CD14-positive monocyte (primary cell): ENCODE measurements around the gene UNC5CL. TPM values are rescaled to one million over a fixed set of nuclear protein-coding genes. Genes with fewer than 3 reads are reported as not detected.
A peak's percentile ranks its signal among the peaks of the same experiment; 100 is the strongest.

Experiments used
- DNase-seq, 3 donors: peaks; one replicate each; pipeline ENCODE4 v3.0.0-alpha.2; 2011 to 2022
- H2AFZ ChIP-seq: 2 replicates; pipeline ENCODE4 v1.6.0; 2012; ENCODE audit warnings: mild to moderate bottlenecking, low read depth, low read length, inconsistent platforms; ENCODE audit not compliant: insufficient read depth, poor library complexity, severe bottlenecking
- H3K27ac ChIP-seq, 2 donors: 1 replicate in 1 of 2; 2 replicates in 1 of 2; pipeline ENCODE4 v1.5.1; 2012 to 2013; ENCODE audit warnings: low read length in 2 of 2, control low read depth in 1 of 2, inconsistent platforms in 1 of 2, low read depth in 1 of 2, mild to moderate bottlenecking in 1 of 2
- H3K27me3 ChIP-seq, 2 donors: one replicate each; pipeline versions ENCODE4 v1.6.0 to v1.6.1; 2011 to 2013; ENCODE audit warnings: low read length in 2 of 2; ENCODE audit not compliant: control insufficient read depth in 2 of 2, insufficient read depth in 2 of 2
- H3K36me3 ChIP-seq, 2 donors: replicated peaks in 1 of 2; 1 replicate in 1 of 2; 2 replicates in 1 of 2; pipeline versions ENCODE4 v1.5.1 to v1.6.1; 2012 to 2013; ENCODE audit warnings: low read length in 2 of 2, control low read depth in 1 of 2, inconsistent platforms in 1 of 2, mild to moderate bottlenecking in 1 of 2; ENCODE audit not compliant: insufficient read depth in 2 of 2, control insufficient read depth in 1 of 2
- H3K4me1 ChIP-seq, 2 donors: 1 replicate in 1 of 2; 2 replicates in 1 of 2; pipeline versions ENCODE4 v1.5.1 to v1.6.1; 2012 to 2013; ENCODE audit warnings: low read length in 2 of 2, control low read depth in 1 of 2, inconsistent platforms in 1 of 2, mild to moderate bottlenecking in 1 of 2, moderate library complexity in 1 of 2; ENCODE audit not compliant: insufficient read depth in 2 of 2, control insufficient read depth in 1 of 2
- H3K4me2 ChIP-seq: replicated peaks from 2 replicates; pipeline ENCODE3; 2012; ENCODE audit warnings: low read length, moderate library complexity, mild to moderate bottlenecking; ENCODE audit not compliant: poor library complexity, severe bottlenecking; ENCODE audit errors: extremely low read depth
- H3K4me3 ChIP-seq, 3 experiments: fragments of 200-600 bp in 1 of 3; sonication (generic) in 1 of 3; replicated peaks in 1 of 3; 1 replicate in 2 of 3; 2 replicates in 1 of 3; pipeline ENCODE4 v1.5.1; 2011 to 2013; ENCODE audit warnings: low read length in 3 of 3, mild to moderate bottlenecking in 3 of 3, control low read depth in 2 of 3, low read depth in 2 of 3, inconsistent platforms in 1 of 3, moderate library complexity in 1 of 3
- H3K79me2 ChIP-seq: 2 replicates; pipeline ENCODE4 v1.6.0; 2012; ENCODE audit warnings: mild to moderate bottlenecking, control low read depth, inconsistent platforms, low read length, moderate library complexity; ENCODE audit not compliant: insufficient read depth
- H3K9ac ChIP-seq: 2 replicates; pipeline ENCODE4 v1.6.0; 2017; ENCODE audit warnings: low read length, mild to moderate bottlenecking; ENCODE audit not compliant: insufficient read depth, poor library complexity, severe bottlenecking
- H3K9me3 ChIP-seq, 2 donors: replicated peaks in 1 of 2; 1 replicate in 1 of 2; 2 replicates in 1 of 2; pipeline versions ENCODE4 v1.5.1 to v1.6.1; 2012 to 2013; ENCODE audit warnings: low read length in 2 of 2, control low read depth in 1 of 2; ENCODE audit not compliant: control insufficient read depth in 1 of 2, insufficient read depth in 1 of 2
- H4K20me1 ChIP-seq: 2 replicates; pipeline ENCODE4 v1.6.0; 2012; ENCODE audit warnings: mild to moderate bottlenecking, low read length, control low read depth, moderate library complexity; ENCODE audit not compliant: insufficient read depth
- H3K27ac Mint-ChIP-seq, 7 donors: one replicate each; pipeline ENCODE4 v1.8.0; 2020; ENCODE audit warnings: mild to moderate bottlenecking in 7 of 7, mixed read lengths in 7 of 7, moderate library complexity in 6 of 7, inconsistent platforms in 2 of 7
- H3K27me3 Mint-ChIP-seq, 3 donors: one replicate each; pipeline ENCODE4 v1.8.0; 2021 to 2022; ENCODE audit warnings: low read depth in 3 of 3, mild to moderate bottlenecking in 3 of 3, mixed read lengths in 3 of 3, moderate library complexity in 3 of 3, inconsistent platforms in 1 of 3
- H3K36me3 Mint-ChIP-seq, 2 donors: one replicate each; pipeline ENCODE4 v1.8.0; 2020; ENCODE audit warnings: mixed read lengths in 2 of 2, inconsistent platforms in 1 of 2, mild to moderate bottlenecking in 1 of 2
- H3K4me1 Mint-ChIP-seq: one replicate; pipeline ENCODE4 v1.8.0; 2020; ENCODE audit warnings: mild to moderate bottlenecking, mixed read lengths
- H3K4me3 Mint-ChIP-seq, 2 donors: one replicate each; pipeline ENCODE4 v1.8.0; 2020; ENCODE audit warnings: mild to moderate bottlenecking in 2 of 2, mixed read lengths in 2 of 2, moderate library complexity in 1 of 2
- H3K9me3 Mint-ChIP-seq, 7 donors: one replicate each; pipeline ENCODE4 v1.8.0; 2020 to 2022; ENCODE audit warnings: mixed read lengths in 7 of 7, mild to moderate bottlenecking in 6 of 7, moderate library complexity in 6 of 7, inconsistent platforms in 2 of 7
- WGBS: methylation state at CpG from one replicate; pipeline ENCODE4 v1.1.5; 2013; ENCODE audit warnings: missing lambda C conversion rate; ENCODE audit not compliant: insufficient coverage; 5-methylcytosine and 5-hydroxymethylcytosine counted together
- intact Hi-C, 2 donors: fragments of 100-400 bp; cut with micrococcal nuclease; formaldehyde crosslinking; loops; one replicate each; pipeline versions ENCODE4 v1.15.0 to v1.15.1; 2023
- polyA plus RNA-seq, 3 donors: library from polyadenylated mRNA; depleted of rRNA in 1 of 3; unstranded in 2 of 3; stranded (reverse) in 1 of 3; fragments of 300-500 nt in 2 of 3; fragments of >200 nt in 1 of 3; fragmentation: Illumina TruSeq in 2 of 3; gene quantifications; 1 replicate in 2 of 3; 2 replicates in 1 of 3; pipeline ENCODE4 v1.2.3, GENCODE V29; 2012 to 2021
- TF ChIP-seq, protein P1 (sequence below): fragments of 200-600 bp; IDR thresholded peaks from one replicate; pipeline ENCODE4 v1.8.0; 2022; ENCODE audit warnings: antibody characterized with exemption, mild to moderate bottlenecking

Gene UNC5CL
- polyA plus RNA-seq, 3 donors = 0.09 to 2.3 TPM; not detected in 1

GRCh38 chr6:40986364-40986763 is 52.7 kb downstream of the UNC5CL start:
- H4K20me1 ChIP-seq = no peaks in the 10 kb centered on the region
- no peaks in the 10 kb centered on the region for H3K79me2 ChIP-seq
- peaks cover 7 to 28% (median 15%) of the 10 kb centered on the region in 3 donors for H3K27me3 Mint-ChIP-seq
- no peak overlapping the region for H3K4me2 ChIP-seq
- TF ChIP-seq, protein P1, sequence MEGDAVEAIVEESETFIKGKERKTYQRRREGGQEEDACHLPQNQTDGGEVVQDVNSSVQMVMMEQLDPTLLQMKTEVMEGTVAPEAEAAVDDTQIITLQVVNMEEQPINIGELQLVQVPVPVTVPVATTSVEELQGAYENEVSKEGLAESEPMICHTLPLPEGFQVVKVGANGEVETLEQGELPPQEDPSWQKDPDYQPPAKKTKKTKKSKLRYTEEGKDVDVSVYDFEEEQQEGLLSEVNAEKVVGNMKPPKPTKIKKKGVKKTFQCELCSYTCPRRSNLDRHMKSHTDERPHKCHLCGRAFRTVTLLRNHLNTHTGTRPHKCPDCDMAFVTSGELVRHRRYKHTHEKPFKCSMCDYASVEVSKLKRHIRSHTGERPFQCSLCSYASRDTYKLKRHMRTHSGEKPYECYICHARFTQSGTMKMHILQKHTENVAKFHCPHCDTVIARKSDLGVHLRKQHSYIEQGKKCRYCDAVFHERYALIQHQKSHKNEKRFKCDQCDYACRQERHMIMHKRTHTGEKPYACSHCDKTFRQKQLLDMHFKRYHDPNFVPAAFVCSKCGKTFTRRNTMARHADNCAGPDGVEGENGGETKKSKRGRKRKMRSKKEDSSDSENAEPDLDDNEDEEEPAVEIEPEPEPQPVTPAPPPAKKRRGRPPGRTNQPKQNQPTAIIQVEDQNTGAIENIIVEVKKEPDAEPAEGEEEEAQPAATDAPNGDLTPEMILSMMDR = no peak
- no peak overlapping the region for H3K9ac ChIP-seq
- no peak overlapping the region for H3K27ac ChIP-seq
- H3K4me1 Mint-ChIP-seq = no peaks in the 10 kb centered on the region
- H3K4me3 ChIP-seq = no peak overlapping the region
- intact Hi-C loops = no loop called here
- peak overlapping the region in 1 of 7 donors; percentile 36 for H3K27ac Mint-ChIP-seq
- H3K36me3 Mint-ChIP-seq = no peaks in the 10 kb centered on the region
- H3K4me3 Mint-ChIP-seq = no peak overlapping the region
- no CpG with 5 or more reads among the region's 2 CpGs for WGBS
- H3K4me1 ChIP-seq = no peaks in the 10 kb centered on the region
- peaks cover 0 to 7% of the 10 kb centered on the region in 2 donors for H3K27me3 ChIP-seq
- peaks cover 0 to 3% (median 0%) of the 10 kb centered on the region in 7 donors for H3K9me3 Mint-ChIP-seq
- H2AFZ ChIP-seq = no peak overlapping the region
- no peaks in the 10 kb centered on the region for H3K9me3 ChIP-seq
- DNase-seq = no peak
- H3K36me3 ChIP-seq = no peaks in the 10 kb centered on the region

DNA sequence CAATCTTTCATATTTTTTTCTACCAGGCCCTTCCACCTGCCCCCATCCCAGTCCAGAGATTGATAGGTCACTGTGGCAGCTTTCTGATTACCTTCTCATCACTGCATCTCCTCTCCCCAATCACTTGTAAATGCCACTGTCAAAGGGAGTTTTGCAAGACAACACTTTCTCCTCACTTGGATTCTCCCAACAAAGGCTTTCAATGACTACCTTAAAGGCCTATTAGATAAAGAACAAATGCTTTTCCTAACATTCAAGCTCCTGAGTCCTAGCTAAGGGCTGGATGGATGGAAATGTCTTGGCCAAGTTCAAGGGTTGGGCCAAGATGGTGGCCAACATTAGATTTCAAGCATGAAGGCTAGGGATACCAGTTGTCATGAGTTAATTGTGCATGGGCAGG is 55.3 kb downstream of the UNC5CL start:
- Histone ChIP-seq H4K20me1 (no peaks in the 10 kb centered on the region), H3K79me2 (no peaks in the 10 kb centered on the region), H3K27ac (no peak overlapping the region), H3K9ac (no peak overlapping the region), H3K4me1 (no peaks in the 10 kb centered on the region), H3K27me3 (peaks cover 0 to 7% of the 10 kb centered on the region in 2 donors), H2AFZ (no peak overlapping the region), H3K4me2 (no peak overlapping the region), H3K4me3 (no peak overlapping the region), H3K36me3 (no peaks in the 10 kb centered on the region), H3K9me3 (no peaks in the 10 kb centered on the region)
- Mint-ChIP-seq H3K9me3 (peaks cover 0 to 4% (median 0%) of the 10 kb centered on the region in 7 donors), H3K4me1 (no peaks in the 10 kb centered on the region), H3K36me3 (no peaks in the 10 kb centered on the region), H3K4me3 (no peak overlapping the region), H3K27ac (no peak overlapping the region), H3K27me3 (peaks cover 8 to 36% (median 11%) of the 10 kb centered on the region in 3 donors)
- TF ChIP-seq, protein P1 = no peak
- intact Hi-C loops = no loop called here
- DNase-seq = no peak
